ENCODE measurements around the gene PIK3R4.

DNA sequence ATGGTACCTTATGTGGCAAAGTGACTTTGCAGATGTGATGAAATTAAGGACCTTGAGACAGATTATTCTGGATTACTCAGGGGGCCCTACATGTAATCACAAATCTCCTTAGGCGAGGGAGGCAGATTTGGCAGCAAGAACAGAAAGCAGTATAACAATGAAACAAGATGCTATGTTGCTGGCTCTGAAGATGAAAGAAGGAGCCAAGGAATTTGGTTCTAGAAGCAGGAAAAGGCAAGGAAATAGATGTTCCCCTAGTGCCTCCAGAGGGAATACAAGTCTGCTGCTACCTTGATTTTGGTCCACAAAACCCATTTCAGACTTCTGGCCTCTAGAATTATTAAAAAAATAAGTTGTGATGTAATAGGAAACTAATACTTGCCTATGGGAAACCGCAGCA lies 64.5 kb downstream of the PIK3R4 start:
- TF ChIP-seq, protein P1, sequence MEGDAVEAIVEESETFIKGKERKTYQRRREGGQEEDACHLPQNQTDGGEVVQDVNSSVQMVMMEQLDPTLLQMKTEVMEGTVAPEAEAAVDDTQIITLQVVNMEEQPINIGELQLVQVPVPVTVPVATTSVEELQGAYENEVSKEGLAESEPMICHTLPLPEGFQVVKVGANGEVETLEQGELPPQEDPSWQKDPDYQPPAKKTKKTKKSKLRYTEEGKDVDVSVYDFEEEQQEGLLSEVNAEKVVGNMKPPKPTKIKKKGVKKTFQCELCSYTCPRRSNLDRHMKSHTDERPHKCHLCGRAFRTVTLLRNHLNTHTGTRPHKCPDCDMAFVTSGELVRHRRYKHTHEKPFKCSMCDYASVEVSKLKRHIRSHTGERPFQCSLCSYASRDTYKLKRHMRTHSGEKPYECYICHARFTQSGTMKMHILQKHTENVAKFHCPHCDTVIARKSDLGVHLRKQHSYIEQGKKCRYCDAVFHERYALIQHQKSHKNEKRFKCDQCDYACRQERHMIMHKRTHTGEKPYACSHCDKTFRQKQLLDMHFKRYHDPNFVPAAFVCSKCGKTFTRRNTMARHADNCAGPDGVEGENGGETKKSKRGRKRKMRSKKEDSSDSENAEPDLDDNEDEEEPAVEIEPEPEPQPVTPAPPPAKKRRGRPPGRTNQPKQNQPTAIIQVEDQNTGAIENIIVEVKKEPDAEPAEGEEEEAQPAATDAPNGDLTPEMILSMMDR (conservative IDR thresholded peaks at IDR 0.05 in 1 of 2, IDR thresholded peaks at IDR 0.05 in 1 of 2; ENCODE audit: extremely low read depth in 1 of 2, insufficient read depth in 1 of 2, low read depth in 1 of 2, low read length in 2 of 2), result no peak
- no peak for TF ChIP-seq EZH2 (IDR thresholded peaks at IDR 0.05; ENCODE audit: borderline replicate concordance, low read length)

Data from mammary epithelial cell (primary cell).